ENCODE data around the gene CDK5R2.

DNA sequence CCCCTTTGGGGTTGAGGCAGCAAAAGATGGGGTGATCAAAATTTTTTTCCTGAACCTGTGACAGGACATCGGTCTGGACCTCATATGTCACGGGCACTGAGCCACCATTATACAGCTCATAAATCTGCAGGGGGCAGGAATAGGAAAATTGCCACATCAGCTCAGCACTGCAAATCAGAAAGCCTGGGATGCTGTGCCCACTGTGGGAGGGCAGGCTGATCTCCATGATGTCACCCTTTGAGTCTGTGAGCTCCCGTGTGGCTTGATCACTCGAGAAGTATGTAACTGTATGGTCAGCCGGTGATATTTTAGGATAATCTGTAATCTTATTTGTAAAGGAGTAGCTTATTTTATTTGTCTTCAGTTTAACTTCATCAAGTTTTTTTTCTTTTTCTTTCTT, 51.4 kb downstream of the CDK5R2 start:
- TF ChIP-seq, protein P1, sequence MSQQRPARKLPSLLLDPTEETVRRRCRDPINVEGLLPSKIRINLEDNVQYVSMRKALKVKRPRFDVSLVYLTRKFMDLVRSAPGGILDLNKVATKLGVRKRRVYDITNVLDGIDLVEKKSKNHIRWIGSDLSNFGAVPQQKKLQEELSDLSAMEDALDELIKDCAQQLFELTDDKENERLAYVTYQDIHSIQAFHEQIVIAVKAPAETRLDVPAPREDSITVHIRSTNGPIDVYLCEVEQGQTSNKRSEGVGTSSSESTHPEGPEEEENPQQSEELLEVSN (IDR thresholded peaks at IDR 0.05; ENCODE audit: borderline replicate concordance, low read depth) = no peak
- TF ChIP-seq, protein P2, sequence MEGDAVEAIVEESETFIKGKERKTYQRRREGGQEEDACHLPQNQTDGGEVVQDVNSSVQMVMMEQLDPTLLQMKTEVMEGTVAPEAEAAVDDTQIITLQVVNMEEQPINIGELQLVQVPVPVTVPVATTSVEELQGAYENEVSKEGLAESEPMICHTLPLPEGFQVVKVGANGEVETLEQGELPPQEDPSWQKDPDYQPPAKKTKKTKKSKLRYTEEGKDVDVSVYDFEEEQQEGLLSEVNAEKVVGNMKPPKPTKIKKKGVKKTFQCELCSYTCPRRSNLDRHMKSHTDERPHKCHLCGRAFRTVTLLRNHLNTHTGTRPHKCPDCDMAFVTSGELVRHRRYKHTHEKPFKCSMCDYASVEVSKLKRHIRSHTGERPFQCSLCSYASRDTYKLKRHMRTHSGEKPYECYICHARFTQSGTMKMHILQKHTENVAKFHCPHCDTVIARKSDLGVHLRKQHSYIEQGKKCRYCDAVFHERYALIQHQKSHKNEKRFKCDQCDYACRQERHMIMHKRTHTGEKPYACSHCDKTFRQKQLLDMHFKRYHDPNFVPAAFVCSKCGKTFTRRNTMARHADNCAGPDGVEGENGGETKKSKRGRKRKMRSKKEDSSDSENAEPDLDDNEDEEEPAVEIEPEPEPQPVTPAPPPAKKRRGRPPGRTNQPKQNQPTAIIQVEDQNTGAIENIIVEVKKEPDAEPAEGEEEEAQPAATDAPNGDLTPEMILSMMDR (IDR thresholded peaks at IDR 0.05) = no peak
- TF ChIP-seq RCOR1 (IDR thresholded peaks at IDR 0.05; ENCODE audit: low read depth, low read length) (no peak), POLR2A (IDR thresholded peaks at IDR 0.05; ENCODE audit: low read length) (no peak), USF2 (IDR thresholded peaks at IDR 0.05) (no peak), ZC3H11A (IDR thresholded peaks at IDR 0.05) (no peak), MAFK (IDR thresholded peaks at IDR 0.05; ENCODE audit: partially characterized antibody) (no peak), JUN (IDR thresholded peaks at IDR 0.05) (no peak)
- TF ChIP-seq, protein P3, sequence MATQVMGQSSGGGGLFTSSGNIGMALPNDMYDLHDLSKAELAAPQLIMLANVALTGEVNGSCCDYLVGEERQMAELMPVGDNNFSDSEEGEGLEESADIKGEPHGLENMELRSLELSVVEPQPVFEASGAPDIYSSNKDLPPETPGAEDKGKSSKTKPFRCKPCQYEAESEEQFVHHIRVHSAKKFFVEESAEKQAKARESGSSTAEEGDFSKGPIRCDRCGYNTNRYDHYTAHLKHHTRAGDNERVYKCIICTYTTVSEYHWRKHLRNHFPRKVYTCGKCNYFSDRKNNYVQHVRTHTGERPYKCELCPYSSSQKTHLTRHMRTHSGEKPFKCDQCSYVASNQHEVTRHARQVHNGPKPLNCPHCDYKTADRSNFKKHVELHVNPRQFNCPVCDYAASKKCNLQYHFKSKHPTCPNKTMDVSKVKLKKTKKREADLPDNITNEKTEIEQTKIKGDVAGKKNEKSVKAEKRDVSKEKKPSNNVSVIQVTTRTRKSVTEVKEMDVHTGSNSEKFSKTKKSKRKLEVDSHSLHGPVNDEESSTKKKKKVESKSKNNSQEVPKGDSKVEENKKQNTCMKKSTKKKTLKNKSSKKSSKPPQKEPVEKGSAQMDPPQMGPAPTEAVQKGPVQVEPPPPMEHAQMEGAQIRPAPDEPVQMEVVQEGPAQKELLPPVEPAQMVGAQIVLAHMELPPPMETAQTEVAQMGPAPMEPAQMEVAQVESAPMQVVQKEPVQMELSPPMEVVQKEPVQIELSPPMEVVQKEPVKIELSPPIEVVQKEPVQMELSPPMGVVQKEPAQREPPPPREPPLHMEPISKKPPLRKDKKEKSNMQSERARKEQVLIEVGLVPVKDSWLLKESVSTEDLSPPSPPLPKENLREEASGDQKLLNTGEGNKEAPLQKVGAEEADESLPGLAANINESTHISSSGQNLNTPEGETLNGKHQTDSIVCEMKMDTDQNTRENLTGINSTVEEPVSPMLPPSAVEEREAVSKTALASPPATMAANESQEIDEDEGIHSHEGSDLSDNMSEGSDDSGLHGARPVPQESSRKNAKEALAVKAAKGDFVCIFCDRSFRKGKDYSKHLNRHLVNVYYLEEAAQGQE (IDR thresholded peaks at IDR 0.05) = no peak

All from A549 (cell line).